GM20000 (cell line): ENCODE measurements around the gene OGDH.

Source experiments
- DNase-seq: peaks from one replicate; pipeline ENCODE4 v3.0.0; 2012; ENCODE audit warnings: low spot score
- TF ChIP-seq, protein P1 (sequence below): IDR thresholded peaks from 2 replicates; pipeline ENCODE4 v1.5.1; 2012; ENCODE audit warnings: mild to moderate bottlenecking, control low read depth; ENCODE audit errors: extremely low read depth, missing control alignments

Gene OGDH

DNA sequence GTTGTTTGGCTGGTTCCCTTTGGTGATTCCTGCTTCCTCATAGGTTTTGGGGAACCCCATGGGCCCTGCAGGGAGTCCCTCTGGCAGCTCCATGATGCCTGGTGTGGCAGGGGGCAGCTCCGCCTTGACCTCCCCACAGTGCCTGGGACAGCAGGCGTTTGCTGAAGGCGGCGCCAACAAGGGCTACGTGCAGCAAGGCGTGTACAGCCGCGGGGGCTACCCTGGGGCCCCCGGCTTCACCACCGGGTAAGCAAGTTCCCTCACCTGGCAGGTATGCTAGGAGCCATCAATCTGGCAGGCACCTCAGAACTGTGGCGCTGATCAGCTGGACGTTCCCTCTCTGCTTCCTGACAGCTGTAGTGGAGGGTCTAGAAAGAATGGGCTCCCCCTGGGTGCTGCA lies 150.5 kb downstream of the OGDH start:
- TF ChIP-seq, protein P1, sequence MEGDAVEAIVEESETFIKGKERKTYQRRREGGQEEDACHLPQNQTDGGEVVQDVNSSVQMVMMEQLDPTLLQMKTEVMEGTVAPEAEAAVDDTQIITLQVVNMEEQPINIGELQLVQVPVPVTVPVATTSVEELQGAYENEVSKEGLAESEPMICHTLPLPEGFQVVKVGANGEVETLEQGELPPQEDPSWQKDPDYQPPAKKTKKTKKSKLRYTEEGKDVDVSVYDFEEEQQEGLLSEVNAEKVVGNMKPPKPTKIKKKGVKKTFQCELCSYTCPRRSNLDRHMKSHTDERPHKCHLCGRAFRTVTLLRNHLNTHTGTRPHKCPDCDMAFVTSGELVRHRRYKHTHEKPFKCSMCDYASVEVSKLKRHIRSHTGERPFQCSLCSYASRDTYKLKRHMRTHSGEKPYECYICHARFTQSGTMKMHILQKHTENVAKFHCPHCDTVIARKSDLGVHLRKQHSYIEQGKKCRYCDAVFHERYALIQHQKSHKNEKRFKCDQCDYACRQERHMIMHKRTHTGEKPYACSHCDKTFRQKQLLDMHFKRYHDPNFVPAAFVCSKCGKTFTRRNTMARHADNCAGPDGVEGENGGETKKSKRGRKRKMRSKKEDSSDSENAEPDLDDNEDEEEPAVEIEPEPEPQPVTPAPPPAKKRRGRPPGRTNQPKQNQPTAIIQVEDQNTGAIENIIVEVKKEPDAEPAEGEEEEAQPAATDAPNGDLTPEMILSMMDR, result no peak
- DNase-seq, result no peak

DNA sequence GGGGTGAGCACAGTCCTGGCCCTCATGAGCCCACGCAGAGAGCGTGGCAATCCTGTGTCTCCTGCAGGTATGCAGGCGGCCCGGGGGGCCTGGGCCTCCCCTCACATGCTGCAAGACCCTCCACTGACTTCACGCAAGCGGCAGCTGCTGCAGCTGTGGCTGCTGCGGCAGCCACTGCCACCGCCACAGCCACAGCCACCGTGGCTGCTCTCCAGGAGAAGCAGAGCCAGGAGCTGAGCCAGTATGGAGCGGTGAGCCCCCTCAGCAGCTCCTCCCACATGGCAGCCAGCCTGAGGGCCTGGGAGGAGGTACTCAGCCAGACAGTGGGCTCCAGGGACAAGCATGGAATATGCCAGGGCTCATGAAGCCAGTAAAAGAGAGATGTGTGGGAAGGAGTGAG lies 150.9 kb downstream of the OGDH start:
- DNase-seq, result no peak

DNA sequence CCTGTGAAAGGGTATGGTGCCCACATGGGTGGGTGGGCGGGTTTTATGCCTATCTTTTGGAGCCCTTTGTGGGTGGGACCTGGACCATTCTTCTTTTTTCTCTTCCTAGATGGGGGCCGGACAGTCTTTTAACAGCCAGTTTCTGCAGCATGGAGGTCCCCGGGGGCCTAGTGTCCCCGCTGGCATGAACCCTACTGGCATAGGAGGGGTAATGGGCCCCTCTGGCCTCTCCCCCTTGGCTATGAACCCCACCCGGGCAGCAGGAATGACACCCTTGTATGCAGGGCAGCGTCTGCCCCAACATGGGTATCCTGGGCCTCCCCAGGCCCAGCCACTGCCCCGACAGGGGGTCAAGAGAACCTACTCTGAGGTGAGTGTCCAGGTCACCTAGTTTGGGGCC lies 151.3 kb downstream of the OGDH start:
- DNase-seq, result no peak

More for the DNA sequence above, 150.9 kb downstream of the OGDH start:
- TF ChIP-seq, protein P1, result no peak

More for the DNA sequence above, 151.3 kb downstream of the OGDH start:
- TF ChIP-seq, protein P1, result no peak
